NB4 (cell line): ENCODE data around the gene SLC34A3.

Source experiments
- DNase-seq: peaks from one replicate; pipeline ENCODE4 v3.0.0; 2010; ENCODE audit warnings: low read depth
- H3K4me3 ChIP-seq: one replicate; pipeline ENCODE4 v1.5.1; 2011; ENCODE audit warnings: mild to moderate bottlenecking, low read depth, low read length, moderate library complexity
- MYC ChIP-seq: IDR thresholded peaks from 2 replicates; pipeline ENCODE4 v1.6.1; 2011; ENCODE audit warnings: low read depth, low read length
- POLR2A ChIP-seq: IDR thresholded peaks from 2 replicates; pipeline ENCODE4 v1.6.1; 2011; ENCODE audit warnings: mild to moderate bottlenecking; ENCODE audit not compliant: insufficient read length; ENCODE audit errors: extremely low read depth
- TF ChIP-seq, protein P1 (sequence below): IDR thresholded peaks from 2 replicates; pipeline ENCODE4 v1.6.1; 2011; ENCODE audit warnings: low read depth, low read length
- TF ChIP-seq, protein P2 (sequence below): IDR thresholded peaks from one replicate; pipeline ENCODE4 v1.5.1; 2012; ENCODE audit warnings: low read depth, low read length

Gene SLC34A3

DNA sequence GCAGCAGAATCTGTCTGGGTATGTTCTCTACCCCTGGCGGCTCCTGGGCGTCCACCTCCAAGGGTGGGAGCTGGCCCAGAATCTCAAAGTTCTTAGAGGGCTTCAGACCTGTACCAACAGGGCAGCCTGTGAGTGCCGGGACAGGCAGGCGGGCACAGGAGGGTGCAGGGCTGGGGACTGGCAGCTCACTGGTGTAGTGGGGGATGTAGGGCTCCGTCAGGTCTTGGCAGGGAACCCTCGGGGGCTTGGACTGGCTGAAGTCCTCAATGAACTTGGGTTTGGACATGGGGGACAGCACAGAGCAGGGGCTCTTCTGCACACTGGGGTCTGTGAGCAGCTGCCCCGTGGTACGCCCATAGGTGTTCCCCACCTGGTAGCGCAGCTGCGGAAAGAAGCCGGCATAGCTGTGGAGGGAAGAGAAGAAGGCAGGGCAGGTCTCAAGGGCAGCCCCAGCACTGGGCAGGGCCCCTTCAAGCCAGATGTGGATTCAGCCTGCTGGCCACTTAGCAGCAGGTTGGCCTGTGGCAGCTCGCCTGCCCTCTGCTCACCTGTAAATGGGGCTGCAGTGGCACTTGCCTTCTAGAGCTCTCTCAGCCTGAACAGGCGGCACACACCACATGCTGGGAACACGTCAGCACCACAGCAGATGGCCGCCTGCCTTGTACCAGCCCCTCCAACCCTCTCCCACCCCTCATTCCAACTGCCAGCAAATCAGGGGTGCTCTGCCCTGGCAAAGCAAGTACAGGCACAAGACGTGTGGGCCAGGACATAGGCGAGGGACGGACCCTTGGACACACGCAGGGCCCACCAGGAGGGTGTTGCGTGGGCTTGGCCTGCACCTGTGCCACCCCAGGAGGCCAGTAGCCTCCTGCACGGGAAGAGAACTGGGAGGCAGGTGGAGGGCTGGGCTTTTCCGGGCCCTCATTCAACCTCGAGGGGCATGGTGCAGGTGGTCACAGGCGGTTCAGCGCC is 15.0 kb downstream of the SLC34A3 start:
- DNase-seq: no peak
- H3K4me3 ChIP-seq: no peak overlapping the region
- TF ChIP-seq POLR2A (no peak), MYC (no peak)
- TF ChIP-seq, protein P1, sequence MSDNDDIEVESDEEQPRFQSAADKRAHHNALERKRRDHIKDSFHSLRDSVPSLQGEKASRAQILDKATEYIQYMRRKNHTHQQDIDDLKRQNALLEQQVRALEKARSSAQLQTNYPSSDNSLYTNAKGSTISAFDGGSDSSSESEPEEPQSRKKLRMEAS: no peak
- TF ChIP-seq, protein P2, sequence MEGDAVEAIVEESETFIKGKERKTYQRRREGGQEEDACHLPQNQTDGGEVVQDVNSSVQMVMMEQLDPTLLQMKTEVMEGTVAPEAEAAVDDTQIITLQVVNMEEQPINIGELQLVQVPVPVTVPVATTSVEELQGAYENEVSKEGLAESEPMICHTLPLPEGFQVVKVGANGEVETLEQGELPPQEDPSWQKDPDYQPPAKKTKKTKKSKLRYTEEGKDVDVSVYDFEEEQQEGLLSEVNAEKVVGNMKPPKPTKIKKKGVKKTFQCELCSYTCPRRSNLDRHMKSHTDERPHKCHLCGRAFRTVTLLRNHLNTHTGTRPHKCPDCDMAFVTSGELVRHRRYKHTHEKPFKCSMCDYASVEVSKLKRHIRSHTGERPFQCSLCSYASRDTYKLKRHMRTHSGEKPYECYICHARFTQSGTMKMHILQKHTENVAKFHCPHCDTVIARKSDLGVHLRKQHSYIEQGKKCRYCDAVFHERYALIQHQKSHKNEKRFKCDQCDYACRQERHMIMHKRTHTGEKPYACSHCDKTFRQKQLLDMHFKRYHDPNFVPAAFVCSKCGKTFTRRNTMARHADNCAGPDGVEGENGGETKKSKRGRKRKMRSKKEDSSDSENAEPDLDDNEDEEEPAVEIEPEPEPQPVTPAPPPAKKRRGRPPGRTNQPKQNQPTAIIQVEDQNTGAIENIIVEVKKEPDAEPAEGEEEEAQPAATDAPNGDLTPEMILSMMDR: no peak

DNA sequence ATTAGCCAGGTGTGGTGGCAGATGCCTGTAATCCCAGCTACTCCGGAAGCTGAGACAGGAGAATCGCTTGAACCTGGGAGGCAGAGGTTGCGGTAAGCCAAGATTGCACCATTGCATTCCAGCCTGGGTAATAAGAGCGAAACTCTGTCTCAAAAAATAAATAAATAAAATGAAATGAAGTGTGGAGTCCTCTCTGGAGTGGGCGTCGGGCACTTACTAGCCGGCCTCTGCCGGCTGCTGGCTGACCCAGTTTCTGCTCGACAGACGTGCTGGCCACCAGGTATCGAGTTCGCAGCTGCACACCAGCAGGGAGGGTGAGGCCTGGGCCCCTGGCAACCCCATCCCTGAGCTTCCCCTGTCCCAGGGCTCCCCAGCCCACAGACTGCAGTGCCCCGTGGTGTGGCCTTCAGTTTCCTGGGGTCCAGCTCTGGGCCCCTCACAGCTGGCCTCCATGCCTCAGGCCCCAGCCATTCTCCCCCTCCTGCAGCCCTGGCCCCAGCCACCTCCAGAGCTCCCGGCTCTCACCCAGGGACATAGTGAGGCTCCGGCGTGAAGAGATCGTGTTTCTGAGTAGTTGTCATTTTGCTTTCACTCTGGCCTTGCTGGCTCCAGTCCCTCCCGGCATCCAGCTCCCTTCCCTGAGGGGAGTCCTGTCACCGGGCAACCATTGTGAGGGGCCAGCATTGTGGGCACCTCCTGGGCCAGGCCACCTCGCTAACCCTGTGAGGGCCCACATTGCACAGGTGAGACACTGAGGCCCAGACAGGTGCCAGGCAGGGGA is 16.6 kb downstream of the SLC34A3 start:
- DNase-seq: no peak
- no peak overlapping the region for H3K4me3 ChIP-seq
- TF ChIP-seq POLR2A: no peak

DNA sequence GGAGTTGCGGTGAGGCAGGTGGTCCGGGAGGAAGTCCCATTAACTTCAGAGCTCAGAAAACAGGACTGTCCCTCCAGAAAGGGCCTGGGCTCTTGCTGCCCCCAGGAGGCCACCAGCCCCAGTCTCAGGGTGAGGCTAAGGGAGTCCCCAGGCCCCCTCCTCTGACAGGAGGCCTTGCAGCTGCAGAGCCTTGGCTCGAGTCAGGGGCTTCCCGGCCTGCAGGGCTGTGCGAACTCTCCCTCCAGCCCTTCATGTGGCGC is 17.1 kb downstream of the SLC34A3 start:
- no peak for DNase-seq
- H3K4me3 ChIP-seq: no peak overlapping the region
- TF ChIP-seq, protein P2: no peak
- no peak for TF ChIP-seq POLR2A

DNA sequence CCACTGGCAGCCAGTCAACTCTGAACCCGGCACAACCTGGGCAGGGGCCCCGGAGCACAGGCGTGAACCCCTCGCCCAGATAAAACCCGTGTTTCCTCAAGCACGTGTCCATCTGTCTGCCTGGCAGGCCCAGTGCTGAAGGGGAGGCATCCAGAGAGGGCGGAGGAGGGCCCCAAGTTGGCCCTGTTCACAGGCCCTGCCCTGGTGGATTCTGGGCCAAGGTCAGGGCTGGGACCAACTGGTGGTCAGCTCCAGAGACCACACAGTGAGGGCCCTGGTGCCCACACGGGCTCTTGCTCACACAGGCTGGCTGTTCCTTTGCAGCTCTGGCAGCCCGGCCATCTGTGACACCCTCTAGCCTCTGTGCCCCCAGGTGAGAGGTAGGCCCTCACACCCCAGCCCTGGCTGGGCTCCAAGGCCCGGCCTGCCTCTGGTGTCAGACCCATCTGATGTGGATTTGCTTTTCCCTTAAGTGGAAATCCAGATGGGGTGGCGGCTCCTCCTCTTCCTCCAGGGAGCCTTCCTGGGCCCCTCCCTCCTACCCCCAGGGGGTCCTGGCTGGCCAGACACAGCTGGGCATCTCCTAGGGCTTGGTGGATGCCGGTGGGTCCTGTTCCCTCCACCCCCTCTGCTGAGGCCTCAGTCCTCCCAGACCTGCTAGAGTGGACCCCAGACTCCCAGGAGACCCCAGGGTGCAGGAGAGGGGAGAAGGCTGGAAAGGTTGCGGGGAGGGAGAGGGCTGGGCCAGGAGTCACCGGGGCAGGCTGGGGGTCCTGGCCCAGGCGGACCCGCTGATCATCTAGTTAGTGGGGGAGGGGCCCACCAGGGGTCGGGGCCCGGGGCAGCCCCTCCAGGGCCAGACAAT is 19.9 kb downstream of the SLC34A3 start:
- TF ChIP-seq, protein P1: no peak
- TF ChIP-seq MYC: no peak
- no peak for TF ChIP-seq POLR2A
- DNase-seq: no peak
- H3K4me3 ChIP-seq: no peak overlapping the region

DNA sequence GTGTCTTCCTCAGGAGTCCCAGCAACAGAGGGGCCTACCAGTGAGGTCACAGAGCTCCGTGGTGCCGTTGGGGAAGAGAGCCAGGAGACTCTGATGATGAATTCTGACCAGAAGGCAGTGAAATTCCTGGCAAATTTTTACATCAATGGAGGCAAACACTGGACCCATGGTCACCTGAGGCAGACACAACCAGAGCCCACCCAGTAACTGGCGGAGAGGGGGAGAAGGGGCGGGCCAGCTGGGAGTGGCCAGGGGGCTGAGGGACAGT is 20.4 kb downstream of the SLC34A3 start, which contains the start of gene STPG3:
Gene STPG3, plus strand, starts transcription at position 93 of the 268 bp plus-strand sequence. Its CDS starts 1 bp downstream, at position 94.
- DNase-seq: no peak

DNA sequence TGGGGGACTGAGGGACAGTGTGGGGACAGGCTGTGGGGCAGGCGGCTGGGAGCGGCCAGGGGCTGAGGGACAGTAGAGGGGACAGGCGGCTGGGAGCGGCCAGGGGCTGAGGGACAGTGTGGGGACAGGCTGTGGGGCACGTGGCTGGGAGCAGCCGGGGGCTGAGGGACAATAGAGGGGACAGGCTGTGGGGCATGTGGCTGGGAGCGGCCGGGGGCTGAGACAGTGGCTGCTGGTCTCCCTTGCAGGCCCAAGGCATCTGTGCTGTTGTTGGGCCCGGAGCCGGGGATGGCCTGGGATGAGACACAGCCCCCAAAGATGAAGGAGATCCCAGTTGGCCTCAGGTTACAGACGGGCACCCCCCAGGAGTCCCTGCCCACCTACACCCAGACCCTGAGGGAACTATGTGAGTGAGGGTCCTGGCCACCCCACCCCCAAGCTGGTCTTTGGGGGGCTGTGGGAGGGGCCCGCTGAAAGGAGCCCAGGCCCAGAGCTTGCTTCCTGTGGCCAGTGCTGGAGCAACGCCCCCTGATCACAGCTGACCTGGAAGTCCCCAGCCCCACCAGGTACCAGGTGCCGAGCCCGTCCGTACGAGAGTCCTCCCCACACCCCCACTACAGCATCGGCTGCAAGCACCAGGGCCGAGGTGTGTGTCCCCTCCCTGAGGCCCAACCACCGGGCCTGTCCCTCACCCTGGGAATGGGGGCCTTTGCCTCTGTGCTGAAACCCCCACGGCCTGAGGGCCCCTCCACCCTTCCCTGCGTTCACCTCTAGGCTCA is 21.0 kb downstream of the SLC34A3 start:
- TF ChIP-seq, protein P1: no peak
- TF ChIP-seq POLR2A: no peak
- TF ChIP-seq, protein P2: no peak
- no peak for TF ChIP-seq MYC
- DNase-seq: no peak
- H3K4me3 ChIP-seq: no peak overlapping the region

More for the DNA sequence above, 20.4 kb downstream of the SLC34A3 start, which contains the start of gene STPG3:
- H3K4me3 ChIP-seq: no peak within 1 kb of the TSS
- TF ChIP-seq MYC (no peak), POLR2A (no peak)
- TF ChIP-seq, protein P2: no peak
- TF ChIP-seq, protein P1: no peak
